Raji (cell line): Measurements from ENCODE around the gene TRAPPC5.

Experiments
- POLR2A ChIP-seq: IDR thresholded peaks from 2 replicates; pipeline ENCODE4 v1.6.1; 2011; ENCODE audit warnings: low read depth, low read length, control low read depth; ENCODE audit not compliant: insufficient read depth

Gene TRAPPC5

GRCh38 chr19:7661744-7662538, 18.7 kb upstream of the TRAPPC5 start:
- TF ChIP-seq POLR2A: no peak

- TF ChIP-seq POLR2A: no peak
Measured at GRCh38 chr19:7662657-7663056, 18.0 kb upstream of the TRAPPC5 start.

- no peak for TF ChIP-seq POLR2A
Measured at GRCh38 chr19:7663706-7664105, 16.9 kb upstream of the TRAPPC5 start.

DNA sequence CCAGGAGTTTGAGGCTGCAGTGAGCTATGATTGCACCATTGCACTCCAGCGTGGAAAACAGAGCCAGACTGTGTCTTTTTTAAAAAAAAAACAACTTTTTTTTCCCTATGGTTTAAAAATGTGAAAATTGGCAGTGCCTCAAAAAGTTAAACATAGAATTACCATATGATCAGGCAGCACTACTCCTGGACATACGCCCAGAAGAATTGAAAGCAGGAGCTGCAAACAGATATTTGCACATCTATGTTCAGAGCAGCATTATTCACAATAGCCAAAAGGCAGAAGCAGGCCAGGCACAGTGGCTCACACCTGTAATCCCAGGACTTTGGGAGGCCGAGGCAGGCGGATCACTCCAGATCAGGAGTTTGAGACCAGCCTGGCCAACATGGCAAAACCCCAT, 15.6 kb upstream of the TRAPPC5 start:
- no peak for TF ChIP-seq POLR2A

- no peak for TF ChIP-seq POLR2A
Measured at GRCh38 chr19:7668842-7669241, 11.8 kb upstream of the TRAPPC5 start, which contains the start of gene RETN. TSS of gene RETN (plus strand) at chr19:7669049. CDS start at chr19:7669327, 278 bp downstream.

DNA sequence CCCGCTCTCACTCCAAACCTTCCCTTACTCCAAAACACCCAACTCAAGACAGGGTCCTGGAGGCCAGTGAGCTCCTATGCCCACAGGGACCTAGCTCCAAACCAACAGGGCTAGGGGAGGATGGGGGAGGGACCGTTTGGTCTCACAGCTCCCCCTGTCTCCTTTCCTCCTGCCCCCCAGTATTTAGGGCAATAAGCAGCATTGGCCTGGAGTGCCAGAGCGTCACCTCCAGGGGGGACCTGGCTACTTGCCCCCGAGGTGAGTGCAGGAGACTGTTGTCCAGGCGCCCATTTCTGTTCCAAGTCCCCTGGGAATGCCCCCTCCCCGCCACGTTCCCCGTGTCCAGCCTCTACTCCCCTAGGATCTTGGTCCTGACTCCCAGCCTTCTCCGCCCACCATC, 11.0 kb upstream of the TRAPPC5 start:
- TF ChIP-seq POLR2A: no peak

GRCh38 chr19:7670150-7670783, 10.4 kb upstream of the TRAPPC5 start:
- TF ChIP-seq POLR2A: no peak

- TF ChIP-seq POLR2A: no peak
Measured at GRCh38 chr19:7670790-7671189, 9.8 kb upstream of the TRAPPC5 start.

- no peak for TF ChIP-seq POLR2A
Measured at GRCh38 chr19:7672522-7672921, 8.1 kb upstream of the TRAPPC5 start.

DNA sequence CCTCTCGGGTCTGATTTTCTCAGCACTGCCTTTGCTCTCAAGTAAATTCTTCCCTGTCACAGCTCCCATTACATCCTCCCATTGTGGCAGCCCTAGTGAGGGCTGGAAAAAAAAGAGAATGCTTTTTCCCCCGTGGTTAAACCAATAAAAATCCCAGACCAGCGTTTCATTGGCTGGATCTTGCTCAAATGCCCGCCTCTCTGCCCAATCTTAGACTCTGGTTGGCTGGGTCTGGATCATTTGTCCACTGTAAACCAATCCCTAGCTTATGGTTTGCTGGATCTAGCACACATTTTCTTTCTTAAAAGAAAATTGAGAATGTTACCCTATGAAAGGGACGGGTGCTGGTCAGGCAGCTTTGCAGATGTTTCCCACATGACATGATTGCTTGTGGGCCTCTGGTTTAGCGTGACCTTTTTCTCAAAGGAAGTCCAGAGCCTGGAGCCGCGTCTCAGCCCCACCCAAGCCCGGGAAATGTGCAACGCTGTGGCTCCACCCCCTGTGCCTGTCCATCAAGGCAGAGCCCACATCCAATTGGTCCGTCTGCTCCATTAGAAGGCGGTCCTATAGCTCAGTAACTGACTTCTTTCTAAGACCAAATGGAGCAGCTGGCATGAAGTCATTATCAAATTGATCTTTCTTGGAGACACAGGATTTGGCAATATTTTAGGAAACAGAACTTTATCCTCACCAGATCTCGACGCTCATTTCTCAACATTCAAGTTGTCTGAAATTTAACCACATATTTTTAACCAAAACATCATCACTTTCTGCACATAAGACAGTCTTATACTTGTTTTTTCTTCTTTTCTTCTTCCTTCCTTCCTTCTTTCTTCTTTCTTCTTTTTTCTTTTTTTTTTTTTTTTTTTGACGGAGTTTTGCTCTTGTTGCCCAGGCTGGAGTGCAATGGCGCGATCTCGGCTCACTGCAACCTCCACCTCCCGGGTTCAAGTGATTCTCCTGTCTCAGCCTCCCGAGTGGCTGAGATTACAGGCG, 6.3 kb upstream of the TRAPPC5 start:
- TF ChIP-seq POLR2A: no peak

GRCh38 chr19:7676376-7676775, 4.3 kb upstream of the TRAPPC5 start:
- TF ChIP-seq POLR2A: no peak

DNA sequence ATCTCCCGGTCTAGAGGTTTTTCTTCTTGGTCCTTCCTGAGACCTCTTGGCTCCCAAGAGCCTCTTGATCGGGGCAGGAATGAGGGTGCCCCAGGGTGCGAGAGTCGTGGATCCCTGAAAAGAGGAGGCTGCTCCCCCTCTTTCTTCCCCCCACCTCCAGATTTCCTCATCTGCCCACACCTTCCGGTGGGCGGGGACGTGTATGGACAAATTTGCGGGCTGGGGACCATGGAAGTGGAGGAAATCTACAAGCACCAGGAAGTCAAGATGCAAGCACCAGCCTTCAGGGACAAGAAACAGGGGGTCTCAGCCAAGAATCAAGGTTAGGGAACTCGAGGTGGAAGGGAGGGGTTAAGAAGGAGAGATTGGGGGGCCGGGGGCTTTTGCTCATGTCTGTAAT, 3.8 kb upstream of the TRAPPC5 start, which contains the start of gene MCEMP1:
Gene MCEMP1 (plus strand): TSS at position 237 of the 400 bp plus-strand sequence. CDS start 31 bp downstream, at position 268.
- TF ChIP-seq POLR2A: no peak

DNA sequence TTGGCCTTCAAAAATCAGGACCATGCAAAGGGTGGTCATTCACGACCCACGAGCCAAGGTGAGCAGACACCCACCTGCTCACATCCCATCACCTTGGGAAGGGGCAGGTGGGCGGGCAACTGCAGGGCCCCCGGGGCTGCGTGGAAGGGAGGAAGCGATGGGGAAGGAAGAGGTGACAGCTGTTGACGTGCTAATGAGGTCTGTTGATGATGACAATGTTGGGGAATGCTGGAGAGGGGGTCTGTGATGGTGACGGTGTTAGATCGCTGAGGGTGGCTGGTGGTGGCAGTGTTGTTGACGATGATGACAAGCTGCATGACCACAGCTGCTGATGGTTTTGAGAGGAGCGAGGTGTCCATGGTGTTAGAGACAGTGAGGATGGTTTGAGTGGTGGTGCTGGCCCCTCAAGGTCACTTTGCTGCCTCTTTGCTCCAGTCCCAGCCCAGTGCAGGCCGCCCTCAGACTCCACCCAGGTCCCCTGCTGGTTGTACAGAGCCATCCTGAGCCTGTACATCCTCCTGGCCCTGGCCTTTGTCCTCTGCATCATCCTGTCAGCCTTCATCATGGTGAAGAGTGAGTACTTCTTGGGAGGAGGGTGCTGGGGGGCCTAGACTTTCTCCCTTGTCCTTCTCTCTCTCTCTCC, 2.8 kb upstream of the TRAPPC5 start:
- no peak for TF ChIP-seq POLR2A

DNA sequence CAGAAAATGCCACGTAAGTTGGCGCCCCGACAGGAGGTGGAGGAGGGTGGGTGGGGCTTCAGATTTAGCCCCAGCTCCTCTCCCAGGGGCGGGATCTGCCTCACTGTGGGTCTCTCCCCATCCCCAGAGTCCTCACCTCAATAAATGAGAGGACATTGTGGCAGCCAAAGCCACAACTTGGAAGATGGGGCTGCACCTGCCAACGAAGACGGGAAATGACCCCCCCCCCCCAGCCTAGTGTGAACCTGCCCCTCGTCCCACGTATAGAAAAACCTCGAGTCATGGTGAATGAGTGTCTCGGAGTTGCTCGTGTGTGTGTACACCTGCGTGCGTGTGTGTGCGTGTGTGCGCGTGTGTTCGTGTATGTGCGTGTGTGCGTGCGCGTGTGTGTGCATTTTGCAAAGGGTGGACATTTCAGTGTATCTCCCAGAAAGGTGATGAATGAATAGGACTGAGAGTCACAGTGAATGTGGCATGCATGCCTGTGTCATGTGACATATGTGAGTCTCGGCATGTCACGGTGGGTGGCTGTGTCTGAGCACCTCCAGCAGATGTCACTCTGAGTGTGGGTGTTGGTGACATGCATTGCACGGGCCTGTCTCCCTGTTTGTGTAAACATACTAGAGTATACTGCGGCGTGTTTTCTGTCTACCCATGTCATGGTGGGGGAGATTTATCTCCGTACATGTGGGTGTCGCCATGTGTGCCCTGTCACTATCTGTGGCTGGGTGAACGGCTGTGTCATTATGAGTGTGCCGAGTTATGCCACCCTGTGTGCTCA, 1.5 kb upstream of the TRAPPC5 start:
- no peak for TF ChIP-seq POLR2A
